BLaER1 (cell line): ENCODE data around the gene ICOS.

ENCODE experiments used
- H3K27ac ChIP-seq: shearing (Covaris generic); formaldehyde crosslinking; 2 replicates; pipeline ENCODE4 v1.8.1; 2022
- H3K27me3 ChIP-seq: shearing (Covaris generic); formaldehyde crosslinking; 2 replicates; pipeline ENCODE4 v1.8.1; 2022
- H3K36me3 ChIP-seq: shearing (Covaris generic); formaldehyde crosslinking; 2 replicates; pipeline ENCODE4 v1.8.1; 2022
- H3K4me1 ChIP-seq: shearing (Covaris generic); formaldehyde crosslinking; 2 replicates; pipeline ENCODE4 v1.8.1; 2022
- H3K4me2 ChIP-seq: shearing (Covaris generic); formaldehyde crosslinking; 2 replicates; pipeline ENCODE4 v1.8.1; 2022
- H3K4me3 ChIP-seq: shearing (Covaris generic); formaldehyde crosslinking; 2 replicates; pipeline ENCODE4 v1.8.1; 2022
- H3K9ac ChIP-seq: shearing (Covaris generic); formaldehyde crosslinking; 2 replicates; pipeline ENCODE4 v1.8.1; 2022
- H3K9me3 ChIP-seq: shearing (Covaris generic); formaldehyde crosslinking; 2 replicates; pipeline ENCODE4 v1.8.1; 2022
- H4K20me1 ChIP-seq: shearing (Covaris generic); formaldehyde crosslinking; 2 replicates; pipeline ENCODE4 v1.8.1; 2022
- Cebpa-rat ChIP-seq: shearing (Covaris generic); IDR thresholded peaks from 2 replicates; pipeline ENCODE4 v1.8.1; 2022

Gene ICOS

GRCh38 chr2:203936535-203936934 is at the start of gene ICOS:
ICOS (plus strand) TSS chr2:203936763; CDS start chr2:203936815, 52 bp downstream.
- Histone ChIP-seq H3K9ac (no peak within 1 kb of the TSS), H3K4me1 (no peaks in the 10 kb centered on the region), H3K4me2 (no peak within 1 kb of the TSS)

GRCh38 chr2:203887677-203888076 is 48.9 kb upstream of the ICOS start:
- Histone ChIP-seq H3K36me3 (no peaks in the 10 kb centered on the region), H3K9ac (no peak overlapping the region), H4K20me1 (no peaks in the 10 kb centered on the region), H3K27ac (no peak overlapping the region), H3K9me3 (no peaks in the 10 kb centered on the region), H3K27me3 (no peaks in the 10 kb centered on the region), H3K4me3 (no peak overlapping the region), H3K4me2 (no peak overlapping the region), H3K4me1 (no peaks in the 10 kb centered on the region)
- TF ChIP-seq Cebpa-rat, result no peak

More at GRCh38 chr2:203936535-203936934, at the start of gene ICOS:
- no peak for TF ChIP-seq Cebpa-rat
- H3K9me3 ChIP-seq, result no peaks in the 10 kb centered on the region
- no peak within 1 kb of the TSS for H3K4me3 ChIP-seq
- H3K27me3 ChIP-seq, result no peaks in the 10 kb centered on the region
- no peaks in the 10 kb centered on the region for H3K36me3 ChIP-seq
- no peak within 1 kb of the TSS for H3K27ac ChIP-seq
- H4K20me1 ChIP-seq, result no peaks in the 10 kb centered on the region

GRCh38 chr2:203889542-203889941 is 47.0 kb upstream of the ICOS start:
- Histone ChIP-seq H3K9ac (no peak overlapping the region), H3K4me2 (no peak overlapping the region), H4K20me1 (no peaks in the 10 kb centered on the region), H3K36me3 (no peaks in the 10 kb centered on the region), H3K9me3 (no peaks in the 10 kb centered on the region), H3K4me1 (no peaks in the 10 kb centered on the region), H3K27me3 (no peaks in the 10 kb centered on the region), H3K4me3 (no peak overlapping the region), H3K27ac (no peak overlapping the region)
- TF ChIP-seq Cebpa-rat, result no peak

- Histone ChIP-seq H4K20me1 (no peaks in the 10 kb centered on the region), H3K4me2 (no peak overlapping the region), H3K4me3 (no peak overlapping the region), H3K9ac (no peak overlapping the region), H3K4me1 (no peaks in the 10 kb centered on the region), H3K27me3 (no peaks in the 10 kb centered on the region), H3K9me3 (no peaks in the 10 kb centered on the region), H3K36me3 (no peaks in the 10 kb centered on the region), H3K27ac (no peak overlapping the region)
- TF ChIP-seq Cebpa-rat, result no peak
Measured at GRCh38 chr2:203889944-203890343, 46.6 kb upstream of the ICOS start.

GRCh38 chr2:203890733-203891132 is 45.8 kb upstream of the ICOS start:
- Histone ChIP-seq H3K9ac (no peak overlapping the region), H3K4me3 (no peak overlapping the region), H3K27ac (no peak overlapping the region), H3K36me3 (no peaks in the 10 kb centered on the region), H3K27me3 (no peaks in the 10 kb centered on the region), H4K20me1 (no peaks in the 10 kb centered on the region), H3K9me3 (no peaks in the 10 kb centered on the region), H3K4me1 (no peaks in the 10 kb centered on the region), H3K4me2 (no peak overlapping the region)
- no peak for TF ChIP-seq Cebpa-rat

- no peaks in the 10 kb centered on the region for H3K27me3 ChIP-seq
- H3K4me1 ChIP-seq, result no peaks in the 10 kb centered on the region
- no peak overlapping the region for H3K27ac ChIP-seq
Measured at GRCh38 chr2:203891474-203891873, 45.1 kb upstream of the ICOS start.

GRCh38 chr2:203892207-203892606 is 44.4 kb upstream of the ICOS start:
- no peak for TF ChIP-seq Cebpa-rat
- Histone ChIP-seq H3K27ac (no peak overlapping the region), H3K36me3 (no peaks in the 10 kb centered on the region), H3K9ac (no peak overlapping the region), H3K9me3 (no peaks in the 10 kb centered on the region), H4K20me1 (no peaks in the 10 kb centered on the region), H3K4me3 (no peak overlapping the region), H3K4me2 (no peak overlapping the region), H3K27me3 (no peaks in the 10 kb centered on the region), H3K4me1 (no peaks in the 10 kb centered on the region)

More at GRCh38 chr2:203891474-203891873, 45.1 kb upstream of the ICOS start:
- Histone ChIP-seq H3K9me3 (no peaks in the 10 kb centered on the region), H3K9ac (no peak overlapping the region), H3K36me3 (no peaks in the 10 kb centered on the region), H3K4me2 (no peak overlapping the region), H3K4me3 (no peak overlapping the region), H4K20me1 (no peaks in the 10 kb centered on the region)
- no peak for TF ChIP-seq Cebpa-rat

GRCh38 chr2:203893401-203893800 is 43.2 kb upstream of the ICOS start:
- Histone ChIP-seq H3K4me1 (no peaks in the 10 kb centered on the region), H3K9ac (no peak overlapping the region), H3K4me2 (no peak overlapping the region), H3K27me3 (no peaks in the 10 kb centered on the region), H3K9me3 (no peaks in the 10 kb centered on the region), H4K20me1 (no peaks in the 10 kb centered on the region), H3K36me3 (no peaks in the 10 kb centered on the region), H3K4me3 (no peak overlapping the region), H3K27ac (no peak overlapping the region)
- no peak for TF ChIP-seq Cebpa-rat

GRCh38 chr2:203893840-203894239 is 42.7 kb upstream of the ICOS start:
- TF ChIP-seq Cebpa-rat, result no peak
- Histone ChIP-seq H3K4me1 (no peaks in the 10 kb centered on the region), H3K27ac (no peak overlapping the region), H3K4me3 (no peak overlapping the region), H3K9me3 (no peaks in the 10 kb centered on the region), H3K36me3 (no peaks in the 10 kb centered on the region), H3K4me2 (no peak overlapping the region), H3K27me3 (no peaks in the 10 kb centered on the region), H3K9ac (no peak overlapping the region), H4K20me1 (no peaks in the 10 kb centered on the region)

GRCh38 chr2:203894262-203894661 is 42.3 kb upstream of the ICOS start:
- Histone ChIP-seq H4K20me1 (no peaks in the 10 kb centered on the region), H3K4me2 (no peak overlapping the region), H3K27ac (no peak overlapping the region), H3K36me3 (no peaks in the 10 kb centered on the region), H3K9ac (no peak overlapping the region), H3K27me3 (no peaks in the 10 kb centered on the region), H3K4me1 (no peaks in the 10 kb centered on the region), H3K9me3 (no peaks in the 10 kb centered on the region), H3K4me3 (no peak overlapping the region)
- no peak for TF ChIP-seq Cebpa-rat

- Histone ChIP-seq H3K4me1 (no peaks in the 10 kb centered on the region), H3K27ac (no peak overlapping the region), H3K4me3 (no peak overlapping the region), H3K27me3 (no peaks in the 10 kb centered on the region), H3K4me2 (no peak overlapping the region), H3K9ac (no peak overlapping the region), H4K20me1 (no peaks in the 10 kb centered on the region), H3K36me3 (no peaks in the 10 kb centered on the region), H3K9me3 (peaks cover 13% of the 10 kb centered on the region)
- TF ChIP-seq Cebpa-rat, result no peak
Measured at GRCh38 chr2:203897544-203897943, 39.0 kb upstream of the ICOS start.
